CD14-positive monocyte (primary cell): ENCODE results near the gene WDR91. TPM values are rescaled to one million over a fixed set of nuclear protein-coding genes. Genes with fewer than 3 reads are reported as not detected.

Experiments
- DNase-seq, 3 donors: peaks; one replicate each; pipeline ENCODE4 v3.0.0-alpha.2; 2011 to 2022
- H2AFZ ChIP-seq: 2 replicates; pipeline ENCODE4 v1.6.0; 2012; ENCODE audit warnings: mild to moderate bottlenecking, low read depth, low read length, inconsistent platforms; ENCODE audit not compliant: insufficient read depth, poor library complexity, severe bottlenecking
- H3K27ac ChIP-seq, 2 donors: 1 replicate in 1 of 2; 2 replicates in 1 of 2; pipeline ENCODE4 v1.5.1; 2012 to 2013; ENCODE audit warnings: low read length in 2 of 2, control low read depth in 1 of 2, inconsistent platforms in 1 of 2, low read depth in 1 of 2, mild to moderate bottlenecking in 1 of 2
- H3K27me3 ChIP-seq, 2 donors: one replicate each; pipeline versions ENCODE4 v1.6.0 to v1.6.1; 2011 to 2013; ENCODE audit warnings: low read length in 2 of 2; ENCODE audit not compliant: control insufficient read depth in 2 of 2, insufficient read depth in 2 of 2
- H3K36me3 ChIP-seq, 2 donors: replicated peaks in 1 of 2; 1 replicate in 1 of 2; 2 replicates in 1 of 2; pipeline versions ENCODE4 v1.5.1 to v1.6.1; 2012 to 2013; ENCODE audit warnings: low read length in 2 of 2, control low read depth in 1 of 2, inconsistent platforms in 1 of 2, mild to moderate bottlenecking in 1 of 2; ENCODE audit not compliant: insufficient read depth in 2 of 2, control insufficient read depth in 1 of 2
- H3K4me1 ChIP-seq, 2 donors: 1 replicate in 1 of 2; 2 replicates in 1 of 2; pipeline versions ENCODE4 v1.5.1 to v1.6.1; 2012 to 2013; ENCODE audit warnings: low read length in 2 of 2, control low read depth in 1 of 2, inconsistent platforms in 1 of 2, mild to moderate bottlenecking in 1 of 2, moderate library complexity in 1 of 2; ENCODE audit not compliant: insufficient read depth in 2 of 2, control insufficient read depth in 1 of 2
- H3K4me2 ChIP-seq: replicated peaks from 2 replicates; pipeline ENCODE3; 2012; ENCODE audit warnings: low read length, moderate library complexity, mild to moderate bottlenecking; ENCODE audit not compliant: poor library complexity, severe bottlenecking; ENCODE audit errors: extremely low read depth
- H3K4me3 ChIP-seq, 3 experiments: fragments of 200-600 bp in 1 of 3; sonication (generic) in 1 of 3; replicated peaks in 1 of 3; 1 replicate in 2 of 3; 2 replicates in 1 of 3; pipeline ENCODE4 v1.5.1; 2011 to 2013; ENCODE audit warnings: low read length in 3 of 3, mild to moderate bottlenecking in 3 of 3, control low read depth in 2 of 3, low read depth in 2 of 3, inconsistent platforms in 1 of 3, moderate library complexity in 1 of 3
- H3K79me2 ChIP-seq: 2 replicates; pipeline ENCODE4 v1.6.0; 2012; ENCODE audit warnings: mild to moderate bottlenecking, control low read depth, inconsistent platforms, low read length, moderate library complexity; ENCODE audit not compliant: insufficient read depth
- H3K9ac ChIP-seq: 2 replicates; pipeline ENCODE4 v1.6.0; 2017; ENCODE audit warnings: low read length, mild to moderate bottlenecking; ENCODE audit not compliant: insufficient read depth, poor library complexity, severe bottlenecking
- H3K9me3 ChIP-seq, 2 donors: replicated peaks in 1 of 2; 1 replicate in 1 of 2; 2 replicates in 1 of 2; pipeline versions ENCODE4 v1.5.1 to v1.6.1; 2012 to 2013; ENCODE audit warnings: low read length in 2 of 2, control low read depth in 1 of 2; ENCODE audit not compliant: control insufficient read depth in 1 of 2, insufficient read depth in 1 of 2
- H4K20me1 ChIP-seq: 2 replicates; pipeline ENCODE4 v1.6.0; 2012; ENCODE audit warnings: mild to moderate bottlenecking, low read length, control low read depth, moderate library complexity; ENCODE audit not compliant: insufficient read depth
- H3K27ac Mint-ChIP-seq, 7 donors: one replicate each; pipeline ENCODE4 v1.8.0; 2020; ENCODE audit warnings: mild to moderate bottlenecking in 7 of 7, mixed read lengths in 7 of 7, moderate library complexity in 6 of 7, inconsistent platforms in 2 of 7
- H3K27me3 Mint-ChIP-seq, 3 donors: one replicate each; pipeline ENCODE4 v1.8.0; 2021 to 2022; ENCODE audit warnings: low read depth in 3 of 3, mild to moderate bottlenecking in 3 of 3, mixed read lengths in 3 of 3, moderate library complexity in 3 of 3, inconsistent platforms in 1 of 3
- H3K36me3 Mint-ChIP-seq, 2 donors: one replicate each; pipeline ENCODE4 v1.8.0; 2020; ENCODE audit warnings: mixed read lengths in 2 of 2, inconsistent platforms in 1 of 2, mild to moderate bottlenecking in 1 of 2
- H3K4me1 Mint-ChIP-seq: one replicate; pipeline ENCODE4 v1.8.0; 2020; ENCODE audit warnings: mild to moderate bottlenecking, mixed read lengths
- H3K4me3 Mint-ChIP-seq, 2 donors: one replicate each; pipeline ENCODE4 v1.8.0; 2020; ENCODE audit warnings: mild to moderate bottlenecking in 2 of 2, mixed read lengths in 2 of 2, moderate library complexity in 1 of 2
- H3K9me3 Mint-ChIP-seq, 7 donors: one replicate each; pipeline ENCODE4 v1.8.0; 2020 to 2022; ENCODE audit warnings: mixed read lengths in 7 of 7, mild to moderate bottlenecking in 6 of 7, moderate library complexity in 6 of 7, inconsistent platforms in 2 of 7
- WGBS: methylation state at CpG from one replicate; pipeline ENCODE4 v1.1.5; 2013; ENCODE audit warnings: missing lambda C conversion rate; ENCODE audit not compliant: insufficient coverage; 5-methylcytosine and 5-hydroxymethylcytosine counted together
- intact Hi-C, 2 donors: fragments of 100-400 bp; cut with micrococcal nuclease; formaldehyde crosslinking; loops; one replicate each; pipeline versions ENCODE4 v1.15.0 to v1.15.1; 2023
- polyA plus RNA-seq, 3 donors: library from polyadenylated mRNA; depleted of rRNA in 1 of 3; unstranded in 2 of 3; stranded (reverse) in 1 of 3; fragments of 300-500 nt in 2 of 3; fragments of >200 nt in 1 of 3; fragmentation: Illumina TruSeq in 2 of 3; gene quantifications; 1 replicate in 2 of 3; 2 replicates in 1 of 3; pipeline ENCODE4 v1.2.3, GENCODE V29; 2012 to 2021
- small RNA-seq: library from RNA; depleted of rRNA; stranded (forward); fragments of <200 nt; gene quantifications from one replicate; pipeline ENCODE3, GENCODE V24; 2012; ENCODE audit warnings: low read depth; ENCODE audit not compliant: insufficient read length
- TF ChIP-seq, protein P1 (sequence below): fragments of 200-600 bp; IDR thresholded peaks from one replicate; pipeline ENCODE4 v1.8.0; 2022; ENCODE audit warnings: antibody characterized with exemption, mild to moderate bottlenecking

Gene WDR91
- polyA plus RNA-seq, 3 donors, result 2.5 to 35.0 (median 3.9) TPM

DNA sequence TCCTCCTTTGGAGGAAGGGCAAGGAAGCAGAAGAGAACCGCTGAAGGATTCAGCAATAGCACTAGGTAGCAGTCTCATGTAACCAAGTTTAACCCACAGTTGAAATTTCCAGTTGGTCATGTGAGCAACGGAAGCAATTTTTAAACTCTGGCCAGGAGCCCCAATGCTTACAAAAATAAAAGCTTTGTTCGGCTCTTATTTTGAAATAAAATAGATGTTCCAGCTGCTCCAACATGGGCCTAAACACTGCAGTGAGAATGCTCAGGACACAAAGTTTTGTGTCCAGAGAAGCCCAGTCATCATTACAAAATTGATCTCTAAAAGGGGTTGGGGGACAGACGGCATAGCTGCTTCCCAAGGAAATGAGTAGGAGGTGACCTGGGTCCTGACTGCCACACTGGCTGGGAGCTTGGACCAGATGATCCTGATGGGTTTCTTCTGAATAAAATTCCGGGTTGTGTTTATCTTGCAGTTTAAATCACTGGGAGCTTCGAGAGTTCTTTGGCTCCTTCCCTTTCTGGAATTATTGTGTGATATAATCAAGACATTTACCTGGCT lies 63.9 kb downstream of the WDR91 start:
- 0% methylated on average over 3 of the region's 6 CpGs for WGBS
- Histone ChIP-seq H4K20me1 (no peaks in the 10 kb centered on the region), H3K79me2 (peaks cover 34% of the 10 kb centered on the region), H3K27ac (peak overlapping the region; percentile 89 to 99), H3K4me3 (peak overlapping the region; percentile 68 to 98 (median 81)), H3K4me1 (peaks cover 50 to 54% of the 10 kb centered on the region in 2 donors), H3K4me2 (peak overlapping the region; percentile 77), H2AFZ (peak overlapping the region; percentile 87), H3K9ac (peak overlapping the region; percentile 81), H3K27me3 (no peaks in the 10 kb centered on the region), H3K36me3 (no peaks in the 10 kb centered on the region), H3K9me3 (no peaks in the 10 kb centered on the region)
- peak; percentile 29 to 39 (median 35) for DNase-seq
- Mint-ChIP-seq H3K27me3 (peaks cover 0 to 2% (median 0%) of the 10 kb centered on the region in 3 donors), H3K27ac (peak overlapping the region; percentile 93 to 99 (median 96)), H3K4me3 (peak overlapping the region; percentile 96), H3K4me1 (peaks cover 56% of the 10 kb centered on the region), H3K9me3 (no peaks in the 10 kb centered on the region), H3K36me3 (peaks cover 4 to 15% of the 10 kb centered on the region in 2 donors)
- intact Hi-C loops, result loop anchor here in 1 of 2 donors (5.0 kb wide), 1 partner anchor 65 kb away; the partner anchor contains the start of gene WDR91
- TF ChIP-seq, protein P1, sequence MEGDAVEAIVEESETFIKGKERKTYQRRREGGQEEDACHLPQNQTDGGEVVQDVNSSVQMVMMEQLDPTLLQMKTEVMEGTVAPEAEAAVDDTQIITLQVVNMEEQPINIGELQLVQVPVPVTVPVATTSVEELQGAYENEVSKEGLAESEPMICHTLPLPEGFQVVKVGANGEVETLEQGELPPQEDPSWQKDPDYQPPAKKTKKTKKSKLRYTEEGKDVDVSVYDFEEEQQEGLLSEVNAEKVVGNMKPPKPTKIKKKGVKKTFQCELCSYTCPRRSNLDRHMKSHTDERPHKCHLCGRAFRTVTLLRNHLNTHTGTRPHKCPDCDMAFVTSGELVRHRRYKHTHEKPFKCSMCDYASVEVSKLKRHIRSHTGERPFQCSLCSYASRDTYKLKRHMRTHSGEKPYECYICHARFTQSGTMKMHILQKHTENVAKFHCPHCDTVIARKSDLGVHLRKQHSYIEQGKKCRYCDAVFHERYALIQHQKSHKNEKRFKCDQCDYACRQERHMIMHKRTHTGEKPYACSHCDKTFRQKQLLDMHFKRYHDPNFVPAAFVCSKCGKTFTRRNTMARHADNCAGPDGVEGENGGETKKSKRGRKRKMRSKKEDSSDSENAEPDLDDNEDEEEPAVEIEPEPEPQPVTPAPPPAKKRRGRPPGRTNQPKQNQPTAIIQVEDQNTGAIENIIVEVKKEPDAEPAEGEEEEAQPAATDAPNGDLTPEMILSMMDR, result no peak

DNA sequence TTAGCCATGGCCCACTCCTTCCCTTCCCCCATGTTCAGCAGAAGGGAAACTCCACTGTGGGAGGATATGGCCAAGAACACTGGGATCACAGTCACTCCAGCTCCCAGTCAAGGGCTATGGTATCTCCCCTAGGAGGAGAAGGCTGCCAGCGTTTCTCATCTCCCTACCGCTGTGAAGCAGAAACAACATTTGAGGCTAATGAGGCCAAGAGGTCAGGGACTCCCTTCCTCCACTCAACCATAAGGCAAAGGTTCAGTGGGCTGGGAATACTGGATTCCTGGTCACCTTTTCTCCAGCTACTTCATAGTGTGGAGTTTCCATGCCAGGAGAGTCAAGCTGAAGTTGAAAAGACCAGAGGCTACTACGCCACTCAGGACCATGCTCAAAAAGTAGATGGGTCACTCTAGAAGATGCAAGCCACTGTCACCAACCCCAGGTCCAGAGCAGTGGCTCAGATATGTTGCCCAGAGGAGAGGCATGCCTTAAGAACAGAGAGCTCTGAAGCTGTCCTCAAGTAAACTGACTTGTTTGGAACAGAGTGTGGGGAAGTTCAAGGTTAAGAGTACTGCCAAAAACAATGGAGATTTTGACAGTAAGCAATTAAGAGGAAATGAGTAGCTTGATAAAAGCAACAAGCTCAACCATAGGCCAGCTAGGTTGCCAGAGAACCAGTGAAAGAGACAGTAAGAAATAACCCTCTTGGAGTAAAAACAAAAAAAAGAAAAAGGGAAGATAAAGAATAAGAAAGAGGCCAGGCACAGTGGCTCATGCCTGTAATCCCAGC lies 67.2 kb downstream of the WDR91 start:
- H3K4me1 ChIP-seq, result peaks cover 19 to 21% of the 10 kb centered on the region in 2 donors
- no peaks in the 10 kb centered on the region for H3K9me3 ChIP-seq

More for the DNA sequence above, 67.2 kb downstream of the WDR91 start:
- H3K36me3 Mint-ChIP-seq, result peaks cover 0 to 3% of the 10 kb centered on the region in 2 donors
- Histone ChIP-seq H3K79me2 (peaks cover 12% of the 10 kb centered on the region), H3K27ac (no peak overlapping the region), H3K9ac (no peak overlapping the region), H3K36me3 (no peaks in the 10 kb centered on the region), H3K27me3 (no peaks in the 10 kb centered on the region), H4K20me1 (no peaks in the 10 kb centered on the region), H2AFZ (no peak overlapping the region), H3K4me2 (no peak overlapping the region), H3K4me3 (no peak overlapping the region)
- peaks cover 0 to 2% (median 0%) of the 10 kb centered on the region in 3 donors for H3K27me3 Mint-ChIP-seq
- WGBS, result 100% methylated on average over 1 of the region's 3 CpGs
- no peak for DNase-seq
- H3K4me1 Mint-ChIP-seq, result peaks cover 24% of the 10 kb centered on the region
- H3K9me3 Mint-ChIP-seq, result no peaks in the 10 kb centered on the region
- TF ChIP-seq, protein P1, result no peak
- intact Hi-C loops, result no loop called here
- peak overlapping the region in 1 of 7 donors; percentile 70 for H3K27ac Mint-ChIP-seq
- no peak overlapping the region for H3K4me3 Mint-ChIP-seq

Small RNAs within 50 kb of the gene (small RNA-seq; reads per million reads assigned to genes)
- gene MIR6509, result not detected

Other genes with a start within 250 kb of the WDR91 start
- under 1 TPM; 0.03 to 0.20 (median 0.12) TPM for gene AGBL3, start 225.0 kb downstream of the WDR91 start, polyA plus RNA-seq
- gene TMEM140, start 63.5 kb downstream of the WDR91 start, polyA plus RNA-seq, result 10 to 100 TPM in 2 of 3 donors, 1 to 10 TPM in 1; 2.9 to 14.7 (median 10.6) TPM
- 10 to 100 TPM; 20.6 to 47.4 (median 40.1) TPM for gene CYREN, start 40.8 kb downstream of the WDR91 start, polyA plus RNA-seq
- not detected for gene STRA8, start 22.3 kb upstream of the WDR91 start, polyA plus RNA-seq